HepG2 (cell line): ENCODE results near the gene ADAR. TPM values are rescaled to one million over a fixed set of nuclear protein-coding genes. Genes with fewer than 3 reads are reported as not detected.
A peak's percentile ranks its signal among the peaks of the same experiment; 100 is the strongest.

Experiments used
- CHD4 ChIP-seq: fragments of 200-600 bp; sonication (generic); IDR thresholded peaks from 2 replicates; pipeline ENCODE4 v1.7.0; 2017; ENCODE audit warnings: mild to moderate bottlenecking, low read length, borderline replicate concordance
- FLYWCH1 ChIP-seq: sonication (generic); formaldehyde crosslinking; IDR thresholded peaks from 2 replicates; pipeline ENCODE4 v1.8.1; 2023; ENCODE audit warnings: mild to moderate bottlenecking, missing genetic modification reagents
- HES4 ChIP-seq: sonication (generic); formaldehyde crosslinking; IDR thresholded peaks from 2 replicates; pipeline ENCODE4 v1.9.0; 2021; ENCODE audit warnings: mild to moderate bottlenecking, missing genetic modification reagents, borderline replicate concordance
- KDM3A ChIP-seq: IDR thresholded peaks from 2 replicates; pipeline ENCODE4 v1.6.1; 2018; ENCODE audit warnings: low read depth, missing compliant biosample characterization
- MIER3 ChIP-seq: IDR thresholded peaks from 2 replicates; pipeline ENCODE4 v1.6.1; 2016; ENCODE audit warnings: missing compliant biosample characterization, borderline replicate concordance
- MLLT10 ChIP-seq: sonication (generic); formaldehyde crosslinking; IDR thresholded peaks from 2 replicates; pipeline ENCODE4 v1.4.0; 2020; ENCODE audit warnings: missing genetic modification reagents
- MXD4 ChIP-seq: IDR thresholded peaks from 2 replicates; pipeline ENCODE4 v1.6.1; 2016; ENCODE audit warnings: mild to moderate bottlenecking, missing biosample characterization, missing genetic modification reagents
- PAX8 ChIP-seq: sonication (generic); formaldehyde crosslinking; IDR thresholded peaks from 2 replicates; pipeline ENCODE4 v1.8.0; 2022; ENCODE audit warnings: mild to moderate bottlenecking, missing genetic modification reagents, borderline replicate concordance
- PCBP1 ChIP-seq: fragments of 200-400 bp; formaldehyde crosslinking; IDR thresholded peaks from 2 replicates; pipeline ENCODE4 v1.6.1; 2017; ENCODE audit warnings: mild to moderate bottlenecking, low read depth, low read length, borderline replicate concordance
- PHB2 ChIP-seq: fragments of 450-650 bp; IDR thresholded peaks from 2 replicates; pipeline ENCODE4 v1.6.1; 2018; ENCODE audit not compliant: partially characterized antibody
- POLR2AphosphoS2 ChIP-seq: IDR thresholded peaks from 2 replicates; pipeline ENCODE4 v1.6.1; 2011; ENCODE audit warnings: low read depth, low read length, improper control_type of control experiment
- RAD51 ChIP-seq: fragments of 450-650 bp; IDR thresholded peaks from 2 replicates; pipeline ENCODE4 v1.6.1; 2016; ENCODE audit warnings: borderline replicate concordance
- SCMH1 ChIP-seq: sonication (generic); formaldehyde crosslinking; IDR thresholded peaks from 2 replicates; pipeline ENCODE4 v1.9.0; 2021; ENCODE audit warnings: missing genetic modification reagents, mild to moderate bottlenecking, borderline replicate concordance
- SIN3B ChIP-seq: fragments of 150-350 bp; IDR thresholded peaks from 2 replicates; pipeline ENCODE4 v1.6.1; 2014; ENCODE audit warnings: low read length
- SMAD3 ChIP-seq: sonication (generic); formaldehyde crosslinking; IDR thresholded peaks from 2 replicates; pipeline ENCODE4 v1.4.0; 2020; ENCODE audit warnings: missing genetic modification reagents
- SP2 ChIP-seq: sonication (generic); formaldehyde crosslinking; IDR thresholded peaks from 2 replicates; pipeline ENCODE4 v1.5.1; 2020; ENCODE audit warnings: mild to moderate bottlenecking, missing genetic modification reagents
- TCF7L2 ChIP-seq: IDR thresholded peaks from 2 replicates; pipeline ENCODE4 v1.6.1; 2011; ENCODE audit warnings: mild to moderate bottlenecking, low read depth, low read length, moderate library complexity
- ZNF354B ChIP-seq: sonication (generic); formaldehyde crosslinking; IDR thresholded peaks from 2 replicates; pipeline ENCODE4 v1.8.0; 2022; ENCODE audit warnings: mild to moderate bottlenecking, missing genetic modification reagents
- ZNF367 ChIP-seq: sonication (generic); formaldehyde crosslinking; IDR thresholded peaks from 2 replicates; pipeline ENCODE4 v1.4.0; 2020; ENCODE audit warnings: missing genetic modification reagents, borderline replicate concordance
- ZNF431 ChIP-seq: sonication (generic); formaldehyde crosslinking; IDR thresholded peaks from 2 replicates; pipeline ENCODE4 v1.9.0; 2022; ENCODE audit warnings: missing genetic modification reagents, low read depth, mild to moderate bottlenecking, borderline replicate concordance
- ZNF558 ChIP-seq: sonication (generic); formaldehyde crosslinking; IDR thresholded peaks from 2 replicates; pipeline ENCODE4 v1.9.0; 2022; ENCODE audit warnings: mild to moderate bottlenecking, missing genetic modification reagents, borderline replicate concordance
- ZNF772 ChIP-seq: sonication (generic); formaldehyde crosslinking; IDR thresholded peaks from 2 replicates; pipeline ENCODE4 v1.5.0; 2020; ENCODE audit warnings: mild to moderate bottlenecking, missing genetic modification reagents
- ZNF790 ChIP-seq: sonication (generic); formaldehyde crosslinking; IDR thresholded peaks from 2 replicates; pipeline ENCODE4 v1.8.0; 2022; ENCODE audit warnings: missing genetic modification reagents, mild to moderate bottlenecking, borderline replicate concordance
- ZNF883 ChIP-seq: sonication (generic); formaldehyde crosslinking; IDR thresholded peaks from 2 replicates; pipeline ENCODE4 v1.5.1; 2020; ENCODE audit warnings: mild to moderate bottlenecking, missing genetic modification reagents; ENCODE audit errors: not compliant biosample characterization
- ZZZ3 ChIP-seq: sonication (generic); formaldehyde crosslinking; IDR thresholded peaks from 2 replicates; pipeline ENCODE4 v1.4.0; 2020; ENCODE audit warnings: missing genetic modification reagents, mild to moderate bottlenecking, borderline replicate concordance
- polyA plus RNA-seq, 8 experiments: library from polyadenylated mRNA; depleted of rRNA in 3 of 8; stranded (reverse) in 7 of 8; unstranded in 1 of 8; fragments of >200 nt; fragmentation: Illumina TruSeq in 4 of 8; extraction: Trizol in 4 of 8; gene quantifications; 2 replicates each; pipeline versions ENCODE4 v1.2.1 to v1.2.3, GENCODE V29; 2011 to 2016; ENCODE audit warnings: low read depth in 4 of 8, missing spikeins in 1 of 8, mixed read lengths in 1 of 8; ENCODE audit not compliant: insufficient read depth in 1 of 8
- total RNA-seq, 5 experiments: library from RNA; depleted of rRNA; stranded (reverse); fragments of >200 nt; fragmentation: Illumina TruSeq; extraction: Trizol; gene quantifications; 2 replicates each; pipeline ENCODE4 v1.2.3, GENCODE V29; 2016; ENCODE audit warnings: low read depth in 1 of 5
- TF ChIP-seq, protein P1 (sequence below): sonication (generic); formaldehyde crosslinking; IDR thresholded peaks from 2 replicates; pipeline ENCODE4 v1.8.0; 2022; ENCODE audit warnings: missing genetic modification reagents, mild to moderate bottlenecking, borderline replicate concordance
- TF ChIP-seq, protein P2 (sequence below): sonication (generic); formaldehyde crosslinking; IDR thresholded peaks from 2 replicates; pipeline ENCODE4 v1.5.0; 2020; ENCODE audit warnings: missing genetic modification reagents, mild to moderate bottlenecking, borderline replicate concordance
- TF ChIP-seq, protein P3 (sequence below): IDR thresholded peaks from 2 replicates; pipeline ENCODE4 v1.6.1; 2016; ENCODE audit warnings: mild to moderate bottlenecking

Gene ADAR
- total and polyA plus RNA-seq, 2 of the 13 experiments (the other 11 are each of a cell fraction or from before 2014, with no cell fraction given), result 70.8 to 86.2 TPM

DNA sequence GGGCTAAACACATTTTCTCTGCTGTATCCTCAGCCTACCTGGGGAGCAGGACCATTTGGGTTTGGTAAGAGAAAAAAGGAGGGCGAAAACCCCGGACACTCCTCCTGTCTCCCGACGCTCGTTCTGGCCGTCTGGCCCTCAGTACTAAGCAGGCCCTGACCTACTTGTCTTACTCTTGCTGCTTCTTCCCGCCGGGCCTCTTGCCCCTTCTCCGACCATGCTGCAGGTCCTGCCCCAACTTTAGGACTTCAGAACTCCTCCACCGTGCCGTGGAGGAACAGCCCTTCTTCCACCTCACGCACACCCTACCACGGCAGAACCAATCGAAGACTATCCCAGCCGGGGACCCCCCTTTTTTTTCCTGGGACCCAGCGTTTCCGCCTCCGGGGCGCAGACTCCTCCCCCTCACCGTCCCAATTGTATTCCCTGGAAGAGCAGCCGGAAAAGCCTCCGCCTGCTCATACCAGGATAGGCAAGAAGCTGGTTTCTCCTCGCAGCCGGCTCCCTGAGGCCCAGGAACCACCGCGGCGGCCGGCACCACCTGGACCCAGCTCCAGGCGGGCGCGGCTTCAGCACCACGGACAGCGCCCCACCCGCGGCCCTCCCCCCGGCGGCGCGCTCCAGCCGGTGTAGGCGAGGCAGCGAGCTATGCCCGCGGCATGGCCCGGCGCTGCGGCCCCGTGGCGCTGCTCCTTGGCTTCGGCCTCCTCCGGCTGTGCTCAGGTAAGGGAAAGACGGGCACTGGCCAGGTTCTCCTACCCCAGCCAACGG, 40.4 kb downstream of the ADAR start, which contains the start of gene CHRNB2 (continued):
- TF ChIP-seq TCF7L2 (no peak), MXD4 (CRISPR knock-in tag) (peak; percentile 98), ZZZ3 (CRISPR knock-in tag) (no peak), MLLT10 (CRISPR knock-in tag) (no peak), MIER3 (CRISPR knock-in tag) (peak; percentile 79; the same call in 1 of the 2 replicates), SP2 (CRISPR knock-in tag) (peak; percentile 52; the same call in 1 of the 2 replicates), HES4 (CRISPR knock-in tag) (peak; percentile 99), CHD4 (no peak), POLR2AphosphoS2 (no peak), ZNF354B (peak; percentile 93), ZNF431 (CRISPR knock-in tag) (peak; percentile 75; the same call in 1 of the 2 replicates), PAX8 (CRISPR knock-in tag) (peak; percentile 62; the same call in 1 of the 2 replicates), ZNF772 (CRISPR knock-in tag) (peak; percentile 97; the same call in 1 of the 2 replicates), KDM3A (CRISPR knock-in tag) (peak; percentile 43; the same call in 1 of the 2 replicates), SIN3B (no peak), ZNF883 (CRISPR knock-in tag) (peak; percentile 99), PCBP1 (no peak), FLYWCH1 (CRISPR knock-in tag) (0 out of 2 replicates have a peak, but pooled peaks have one; percentile 73), SMAD3 (CRISPR knock-in tag) (peak; percentile 87; the same call in 1 of the 2 replicates), ZNF367 (CRISPR knock-in tag) (peak; percentile 76; the same call in 1 of the 2 replicates), ZNF790 (peak; percentile 99; the same call in 1 of the 2 replicates), ZNF558 (peak; percentile 88; the same call in 1 of the 2 replicates), SCMH1 (no peak), PHB2 (no peak), RAD51 (no peak)
- TF ChIP-seq, protein P1, sequence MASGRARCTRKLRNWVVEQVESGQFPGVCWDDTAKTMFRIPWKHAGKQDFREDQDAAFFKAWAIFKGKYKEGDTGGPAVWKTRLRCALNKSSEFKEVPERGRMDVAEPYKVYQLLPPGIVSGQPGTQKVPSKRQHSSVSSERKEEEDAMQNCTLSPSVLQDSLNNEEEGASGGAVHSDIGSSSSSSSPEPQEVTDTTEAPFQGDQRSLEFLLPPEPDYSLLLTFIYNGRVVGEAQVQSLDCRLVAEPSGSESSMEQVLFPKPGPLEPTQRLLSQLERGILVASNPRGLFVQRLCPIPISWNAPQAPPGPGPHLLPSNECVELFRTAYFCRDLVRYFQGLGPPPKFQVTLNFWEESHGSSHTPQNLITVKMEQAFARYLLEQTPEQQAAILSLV (CRISPR knock-in tag), result peak; percentile 95; the same call in 1 of the 2 replicates
- TF ChIP-seq, protein P2, sequence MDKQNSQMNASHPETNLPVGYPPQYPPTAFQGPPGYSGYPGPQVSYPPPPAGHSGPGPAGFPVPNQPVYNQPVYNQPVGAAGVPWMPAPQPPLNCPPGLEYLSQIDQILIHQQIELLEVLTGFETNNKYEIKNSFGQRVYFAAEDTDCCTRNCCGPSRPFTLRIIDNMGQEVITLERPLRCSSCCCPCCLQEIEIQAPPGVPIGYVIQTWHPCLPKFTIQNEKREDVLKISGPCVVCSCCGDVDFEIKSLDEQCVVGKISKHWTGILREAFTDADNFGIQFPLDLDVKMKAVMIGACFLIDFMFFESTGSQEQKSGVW (CRISPR knock-in tag), result no peak
- TF ChIP-seq, protein P3, sequence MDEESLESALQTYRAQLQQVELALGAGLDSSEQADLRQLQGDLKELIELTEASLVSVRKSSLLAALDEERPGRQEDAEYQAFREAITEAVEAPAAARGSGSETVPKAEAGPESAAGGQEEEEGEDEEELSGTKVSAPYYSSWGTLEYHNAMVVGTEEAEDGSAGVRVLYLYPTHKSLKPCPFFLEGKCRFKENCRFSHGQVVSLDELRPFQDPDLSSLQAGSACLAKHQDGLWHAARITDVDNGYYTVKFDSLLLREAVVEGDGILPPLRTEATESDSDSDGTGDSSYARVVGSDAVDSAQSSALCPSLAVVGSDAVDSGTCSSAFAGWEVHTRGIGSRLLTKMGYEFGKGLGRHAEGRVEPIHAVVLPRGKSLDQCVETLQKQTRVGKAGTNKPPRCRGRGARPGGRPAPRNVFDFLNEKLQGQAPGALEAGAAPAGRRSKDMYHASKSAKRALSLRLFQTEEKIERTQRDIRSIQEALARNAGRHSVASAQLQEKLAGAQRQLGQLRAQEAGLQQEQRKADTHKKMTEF (CRISPR knock-in tag), result peak; percentile 88
